Common myeloid progenitor, CD34-positive (primary cell): ENCODE data around the gene OTUD7B. TPM values are rescaled to one million over a fixed set of nuclear protein-coding genes. Genes with fewer than 3 reads are reported as not detected.
"Not testable (repeated sequence)": the region's sequence is repeated elsewhere in the genome, so short reads cannot be mapped to it uniquely, and the experiment has no call there.

ENCODE experiments used
- CTCF ChIA-PET: fragments of 350-600 bp; sonication (Branson Sonifier 250); formaldehyde crosslinking; loops from one replicate; lab custom pipeline; 2021; ENCODE audit warnings: antibody characterized with exemption; lab: Charles Lee
- POLR2A ChIA-PET: fragments of 350-600 bp; sonication (Branson Sonifier 250); formaldehyde crosslinking; loops from one replicate; lab custom pipeline; 2021; ENCODE audit warnings: antibody characterized with exemption; lab: Charles Lee
- DNase-seq, 3 donors: peaks; one replicate each; pipeline versions ENCODE4 v3.0.0 to v3.0.0-alpha.2; 2013
- H3K27ac ChIP-seq, 2 experiments: 1 replicate in 1 of 2; 2 replicates in 1 of 2; pipeline ENCODE4 v1.7.0; 2013; ENCODE audit warnings: inconsistent platforms in 2 of 2, low read length in 2 of 2, mild to moderate bottlenecking in 2 of 2, low read depth in 1 of 2, moderate library complexity in 1 of 2; ENCODE audit not compliant: severe bottlenecking in 2 of 2, insufficient read depth in 1 of 2, poor library complexity in 1 of 2
- H3K27me3 ChIP-seq, 5 experiments: replicated peaks in 2 of 5; 1 replicate in 3 of 5; 2 replicates in 2 of 5; pipeline versions ENCODE4 v1.6.1 to v1.7.0; 2013; ENCODE audit warnings: low read length in 4 of 5, mild to moderate bottlenecking in 2 of 5, moderate library complexity in 2 of 5, inconsistent platforms in 1 of 5; ENCODE audit not compliant: insufficient read depth in 5 of 5, control insufficient read depth in 4 of 5
- H3K36me3 ChIP-seq, 4 experiments: 1 replicate in 2 of 4; 2 replicates in 2 of 4; pipeline versions ENCODE4 v1.6.1 to v1.7.0; 2013; ENCODE audit warnings: low read length in 3 of 4, control low read depth in 1 of 4, mild to moderate bottlenecking in 1 of 4; ENCODE audit not compliant: control insufficient read depth in 4 of 4, insufficient read depth in 4 of 4
- H3K4me1 ChIP-seq, 4 experiments: 1 replicate in 3 of 4; 2 replicates in 1 of 4; pipeline versions ENCODE4 v1.6.1 to v1.7.1; 2013; ENCODE audit warnings: low read length in 3 of 4, mild to moderate bottlenecking in 3 of 4, control low read depth in 1 of 4, inconsistent platforms in 1 of 4, moderate library complexity in 1 of 4; ENCODE audit not compliant: control insufficient read depth in 4 of 4, insufficient read depth in 4 of 4; ENCODE audit errors: control extremely low read depth in 1 of 4
- H3K4me3 ChIP-seq, 7 experiments: 1 replicate in 4 of 7; 2 replicates in 3 of 7; pipeline versions ENCODE4 v1.5.1 to v1.7.0; 2013; ENCODE audit warnings: mild to moderate bottlenecking in 7 of 7, low read length in 6 of 7, moderate library complexity in 6 of 7, inconsistent platforms in 2 of 7, low read depth in 2 of 7, control low read depth in 1 of 7; ENCODE audit not compliant: insufficient read depth in 4 of 7, control insufficient read depth in 1 of 7; ENCODE audit errors: extremely low read depth in 1 of 7
- H3K9me3 ChIP-seq, 5 experiments: 1 replicate in 4 of 5; 2 replicates in 1 of 5; pipeline versions ENCODE4 v1.6.1 to v1.7.1; 2013; ENCODE audit warnings: low read length in 4 of 5, mild to moderate bottlenecking in 2 of 5, inconsistent platforms in 1 of 5, low read depth in 1 of 5, moderate library complexity in 1 of 5; ENCODE audit not compliant: control insufficient read depth in 4 of 5, insufficient read depth in 2 of 5; ENCODE audit errors: control extremely low read depth in 1 of 5
- WGBS: methylation state at CpG from one replicate; pipeline ENCODE4 v1.1.5; 2013; ENCODE audit not compliant: insufficient coverage; 5-methylcytosine and 5-hydroxymethylcytosine counted together
- polyA plus RNA-seq: library from polyadenylated mRNA; unstranded; fragments of 120-200 nt; gene quantifications from one replicate; pipeline ENCODE4 v1.2.1, GENCODE V29; 2013

The OTUD7B gene
- polyA plus RNA-seq = 0.86 TPM

DNA sequence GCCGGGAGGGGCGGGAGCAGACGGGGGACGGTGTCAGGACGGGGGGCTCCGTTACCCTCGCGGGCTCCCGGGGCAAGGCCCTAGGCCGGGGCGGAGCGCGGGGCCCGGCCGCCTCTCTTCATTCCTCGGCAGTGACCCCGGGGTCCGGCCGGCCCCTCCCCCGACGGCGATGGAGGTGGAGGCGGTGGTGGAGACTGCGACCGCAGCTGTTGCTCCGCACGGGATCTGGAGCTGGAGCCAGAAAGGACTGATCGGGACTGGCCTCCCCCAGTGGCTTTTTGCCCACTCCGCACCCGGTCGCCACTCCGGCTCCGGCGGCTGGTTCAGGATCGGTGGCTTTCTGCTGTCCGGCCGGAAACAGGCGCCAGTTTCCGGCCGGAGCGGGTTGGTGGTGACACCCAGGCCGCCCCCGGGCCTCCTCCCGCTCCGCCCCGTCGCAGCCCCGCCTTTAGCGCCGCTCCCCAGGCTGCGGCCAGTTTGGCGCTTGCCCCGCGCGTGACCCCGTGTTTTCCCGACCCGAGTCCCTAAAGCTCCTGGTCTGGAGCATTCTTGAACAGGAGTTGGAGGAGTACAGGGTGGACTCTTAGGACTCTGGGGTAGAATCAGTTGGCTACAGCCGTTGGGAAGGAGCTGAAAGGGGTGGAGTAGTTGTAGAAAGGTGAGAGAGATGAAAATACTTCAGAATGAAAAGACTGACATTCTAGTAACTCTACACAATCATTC is at the start of gene OTUD7B:
OTUD7B (minus strand) TSS at position 334 of the 723 bp plus-strand sequence. CDS start 33,216 bp downstream, outside the sequence.
- DNase-seq = peak; percentile 20 to 45 (median 28)
- CTCF ChIA-PET = interaction anchor here (0.9 to 1.6 kb wide), 4 partner anchors 13 to 50 kb away, joined by 3 to 4 read pairs (median 3); no protein-coding TSS in a partner anchor
- no peaks in the 10 kb centered on the region for H3K36me3 ChIP-seq
- peak within 1 kb of the TSS; percentile 58 to 84 (median 75) for H3K4me3 ChIP-seq
- 1% methylated on average over 43 of the region's 59 CpGs for WGBS
- H3K4me1 ChIP-seq = peaks cover 2 to 20% (median 12%) of the 10 kb centered on the region in 4 experiments
- peaks cover 26 to 72% (median 39%) of the 10 kb centered on the region in 5 experiments for H3K27me3 ChIP-seq
- peak within 1 kb of the TSS in 1 of 2 experiments; percentile 56 for H3K27ac ChIP-seq
- no peaks in the 10 kb centered on the region for H3K9me3 ChIP-seq
- POLR2A ChIA-PET = interaction anchor here (0.6 kb wide), 1 partner anchor 206 kb away, joined by 3 read pairs; no protein-coding TSS in a partner anchor

DNA sequence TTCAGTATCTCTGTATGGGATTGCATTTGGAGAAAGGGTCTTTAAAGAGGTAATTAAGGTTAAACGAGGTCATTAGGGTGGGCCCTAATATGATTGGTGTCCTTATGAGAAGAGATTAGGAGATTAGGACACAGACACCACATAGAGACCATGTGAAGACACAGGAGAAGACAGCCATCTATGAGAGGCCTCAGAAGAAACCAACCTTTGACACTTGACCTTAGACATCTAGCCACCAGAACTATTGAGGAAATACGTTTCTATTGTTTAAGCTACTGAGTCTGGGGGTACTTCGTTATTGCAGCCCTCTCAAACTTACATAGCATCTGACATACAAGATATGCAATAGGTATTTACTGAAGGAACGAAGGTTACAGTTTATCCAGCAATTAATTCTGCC is 49.7 kb upstream of the OTUD7B start:
- ChIA-PET CTCF (no interaction called here), POLR2A (no interaction called here)
- Histone ChIP-seq H3K9me3 (no peaks in the 10 kb centered on the region), H3K4me1 (peaks cover 0 to 6% (median 1%) of the 10 kb centered on the region in 4 experiments), H3K27ac (no peak overlapping the region), H3K4me3 (no peak overlapping the region), H3K36me3 (no peaks in the 10 kb centered on the region), H3K27me3 (no peaks in the 10 kb centered on the region)
- WGBS = no CpG with 5 or more reads among the region's 4 CpGs
- no peak for DNase-seq

DNA sequence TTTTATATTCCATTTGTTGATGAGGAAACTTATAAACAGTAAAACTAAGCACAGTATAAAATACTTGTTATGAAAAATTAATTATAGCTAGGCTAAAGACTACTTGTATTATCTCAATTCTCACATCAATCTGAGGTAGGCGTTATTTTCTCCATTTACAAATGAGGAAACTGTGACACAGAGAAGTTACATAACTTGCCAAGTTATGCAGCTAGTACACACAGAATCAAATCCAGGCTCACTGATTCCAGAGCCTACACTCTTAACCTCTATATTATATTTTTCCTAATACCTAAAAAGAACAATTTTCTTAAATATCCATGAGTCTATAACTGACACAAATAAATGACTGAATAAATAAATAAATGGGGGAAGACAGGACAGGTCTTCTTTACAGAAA is 45.9 kb upstream of the OTUD7B start:
- WGBS = no CpG with 5 or more reads among the region's 1 CpG
- CTCF ChIA-PET = interaction anchor here (2.3 kb wide), 1 partner anchor 95 kb away, joined by 9 read pairs; no protein-coding TSS in a partner anchor

DNA sequence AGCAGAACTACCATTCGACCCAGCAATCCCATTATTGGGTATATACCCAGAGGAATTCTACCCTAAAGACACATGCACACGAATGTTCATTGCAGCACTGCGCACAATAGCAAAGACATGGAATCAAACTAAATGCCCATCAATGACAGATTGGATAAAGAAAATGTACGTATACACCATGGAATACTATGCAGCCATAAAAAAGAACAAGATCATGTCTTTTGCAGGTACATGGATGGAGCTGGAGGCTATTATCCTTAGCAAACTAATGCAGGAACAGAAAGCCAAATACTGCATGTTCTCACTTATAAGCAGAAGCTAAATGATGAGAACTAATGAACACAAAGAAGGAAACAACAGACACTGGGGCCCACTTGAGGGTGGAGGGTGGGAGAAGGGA is 45.0 kb upstream of the OTUD7B start:
- H3K4me1 ChIP-seq = peaks cover 0 to 17% (median 7%) of the 10 kb centered on the region in 4 experiments
- no CpG with 5 or more reads among the region's 4 CpGs for WGBS
- CTCF ChIA-PET, H3K27me3 ChIP-seq, H3K9me3 ChIP-seq, POLR2A ChIA-PET, H3K36me3 ChIP-seq, H3K27ac ChIP-seq, H3K4me3 ChIP-seq, DNase-seq: not testable (repeated sequence)

More for the DNA sequence above, 45.9 kb upstream of the OTUD7B start:
- POLR2A ChIA-PET = no interaction called here
- Histone ChIP-seq H3K27me3 (no peaks in the 10 kb centered on the region), H3K9me3 (no peaks in the 10 kb centered on the region), H3K27ac (no peak overlapping the region), H3K4me3 (no peak overlapping the region), H3K4me1 (peaks cover 0 to 13% (median 7%) of the 10 kb centered on the region in 4 experiments), H3K36me3 (no peaks in the 10 kb centered on the region)
- DNase-seq = peak in 1 of 3 donors; percentile 10

DNA sequence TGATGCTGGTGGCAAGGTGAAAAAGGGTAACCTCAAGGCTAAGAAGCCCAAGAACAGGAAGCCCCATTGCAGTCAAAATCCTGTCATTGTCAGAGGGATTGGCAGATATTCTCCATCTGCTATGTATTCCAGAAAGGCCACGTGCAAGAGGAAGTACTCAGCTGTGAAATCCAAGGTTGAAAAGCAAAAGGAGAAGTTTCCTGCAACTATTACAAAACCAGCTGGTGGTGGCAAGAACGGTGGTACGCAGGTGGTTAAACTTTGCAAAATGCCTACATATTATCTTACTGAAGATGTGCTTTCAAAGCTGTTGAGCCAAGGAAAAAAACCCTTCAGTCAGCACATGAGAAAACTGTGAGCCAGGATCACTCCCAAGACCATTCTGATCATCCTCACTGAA is 43.4 kb upstream of the OTUD7B start:
- Histone ChIP-seq H3K9me3 (no peaks in the 10 kb centered on the region), H3K27ac (no peak overlapping the region), H3K4me1 (peaks cover 0 to 18% (median 7%) of the 10 kb centered on the region in 4 experiments), H3K36me3 (no peaks in the 10 kb centered on the region), H3K4me3 (no peak overlapping the region), H3K27me3 (no peaks in the 10 kb centered on the region)
- DNase-seq = peak; percentile 28 to 75 (median 74)
- 10% methylated on average over 2 of the region's 3 CpGs for WGBS
- ChIA-PET POLR2A (interaction anchor here (1.0 kb wide), 1 partner anchor 166 kb away, joined by 3 read pairs; a partner anchor contains a TSS), CTCF (interaction anchor here (1.1 to 1.7 kb wide), 5 partner anchors 13 to 165 kb away, joined by 3 read pairs; partner anchors contain the start of gene VPS45)

DNA sequence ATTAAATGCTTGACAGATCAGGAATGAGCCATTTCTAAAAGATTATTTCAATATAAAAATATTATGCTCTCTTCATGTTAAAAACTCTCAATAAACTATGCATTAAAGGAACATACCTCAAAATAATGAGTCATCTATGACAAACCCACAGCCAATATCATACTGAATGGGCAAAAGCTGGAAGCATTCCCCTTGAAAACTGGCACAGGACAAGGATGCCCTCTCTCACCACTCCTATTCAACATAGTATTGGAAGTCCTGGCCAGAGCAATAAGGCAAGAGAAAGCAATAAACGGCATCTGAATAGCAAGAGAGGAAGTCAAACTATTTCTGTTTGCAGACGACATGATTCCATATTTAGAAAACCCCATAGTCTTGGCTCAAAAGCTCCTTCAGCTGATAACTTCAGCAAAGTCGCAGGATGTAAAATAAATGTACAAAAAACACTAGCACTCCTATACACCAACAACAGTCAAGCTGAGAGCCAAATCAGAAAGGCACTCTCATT is 41.4 kb upstream of the OTUD7B start:
- H3K27ac ChIP-seq, H3K9me3 ChIP-seq, POLR2A ChIA-PET, H3K36me3 ChIP-seq, DNase-seq, H3K4me3 ChIP-seq, H3K27me3 ChIP-seq: not testable (repeated sequence)
- CTCF ChIA-PET = interaction anchor here (0.9 to 2.6 kb wide), 4 partner anchors 41 to 117 kb away, joined by 3 to 14 read pairs (median 4); partner anchors contain the start of gene OTUD7B
- WGBS = 6% methylated on average over 3 of the region's 3 CpGs
- H3K4me1 ChIP-seq = peaks cover 0 to 18% (median 7%) of the 10 kb centered on the region in 4 experiments

DNA sequence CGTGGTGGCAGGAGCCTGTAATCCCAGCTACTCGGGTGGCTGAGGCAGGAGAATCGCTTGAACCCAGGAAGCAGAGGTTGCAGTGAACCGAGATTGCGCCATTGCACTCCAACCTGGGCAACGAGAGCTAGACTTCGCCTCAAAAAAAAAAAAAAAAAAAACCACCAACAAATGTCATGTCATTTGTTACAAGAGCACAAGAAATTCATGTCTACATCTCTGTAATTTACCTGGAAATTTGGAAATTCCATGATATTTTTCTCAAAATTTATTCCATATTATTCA is 40.5 kb upstream of the OTUD7B start:
- Histone ChIP-seq H3K36me3 (no peaks in the 10 kb centered on the region), H3K27me3 (no peaks in the 10 kb centered on the region), H3K9me3 (no peaks in the 10 kb centered on the region), H3K27ac (no peak overlapping the region), H3K4me1 (peaks cover 0 to 18% (median 7%) of the 10 kb centered on the region in 4 experiments), H3K4me3 (no peak overlapping the region)
- ChIA-PET POLR2A (interaction anchor here (1.0 kb wide), 1 partner anchor 164 kb away, joined by 5 read pairs; a partner anchor contains a TSS), CTCF (interaction anchor here (1.0 to 2.6 kb wide), 4 partner anchors 14 to 118 kb away, joined by 3 to 14 read pairs (median 3); no protein-coding TSS in a partner anchor)
- WGBS = 33% methylated on average over 1 of the region's 7 CpGs
- no peak for DNase-seq
